Neural progenitor cell (in vitro differentiated cells): ENCODE data around the gene SCFD2. TPM values are rescaled to one million over a fixed set of nuclear protein-coding genes. Genes with fewer than 3 reads are reported as not detected.

ENCODE experiments used
- DNase-seq: peaks from one replicate; pipeline ENCODE4 v3.0.0-alpha.2; 2016; ENCODE audit warnings: low spot score
- H2AFZ ChIP-seq: fragments of 200-600 bp; sonication (generic); replicated peaks from 2 replicates; pipeline ENCODE4 v1.6.1; 2016; ENCODE audit warnings: antibody characterized with exemption
- H3F3A ChIP-seq: fragments of 200-600 bp; sonication (generic); 2 replicates; pipeline ENCODE4 v1.6.1; 2016; ENCODE audit warnings: antibody characterized with exemption, low read depth
- H3K27ac ChIP-seq: fragments of 200-600 bp; sonication (generic); 2 replicates; pipeline ENCODE4 v1.5.1; 2016; ENCODE audit warnings: mild to moderate bottlenecking
- H3K27me3 ChIP-seq: fragments of 200-600 bp; sonication (generic); 2 replicates; pipeline ENCODE4 v1.6.1; 2016; ENCODE audit warnings: mild to moderate bottlenecking, moderate library complexity
- H3K36me3 ChIP-seq: fragments of 200-600 bp; sonication (generic); 2 replicates; pipeline ENCODE4 v1.5.1; 2016
- H3K4me1 ChIP-seq: fragments of 200-600 bp; sonication (generic); 2 replicates; pipeline ENCODE4 v1.6.1; 2016; ENCODE audit warnings: mixed run types
- H3K4me2 ChIP-seq: fragments of 200-600 bp; sonication (generic); 2 replicates; pipeline ENCODE4 v1.6.1; 2016
- H3K4me3 ChIP-seq: fragments of 200-600 bp; sonication (generic); 2 replicates; pipeline ENCODE4 v1.5.1; 2016
- H3K79me2 ChIP-seq: fragments of 200-600 bp; sonication (generic); 2 replicates; pipeline ENCODE4 v1.6.1; 2016; ENCODE audit warnings: low read depth
- H3K9ac ChIP-seq: fragments of 200-600 bp; sonication (generic); 2 replicates; pipeline ENCODE4 v1.6.1; 2016
- H3K9me3 ChIP-seq: fragments of 200-600 bp; sonication (generic); 2 replicates; pipeline ENCODE4 v1.5.1; 2016; ENCODE audit warnings: low read depth
- H4K20me1 ChIP-seq: fragments of 200-600 bp; sonication (generic); 2 replicates; pipeline ENCODE4 v1.6.1; 2016; ENCODE audit warnings: low read depth
- H3K27ac Mint-ChIP-seq: 3 replicates; pipeline ENCODE4 v1.8.0; 2021; ENCODE audit warnings: mixed read lengths
- H3K27me3 Mint-ChIP-seq: 2 replicates; pipeline ENCODE4 v1.8.0; 2022; ENCODE audit warnings: low read depth, mild to moderate bottlenecking, inconsistent platforms, moderate library complexity, mixed read lengths; ENCODE audit not compliant: insufficient read depth
- H3K36me3 Mint-ChIP-seq: 3 replicates; pipeline ENCODE4 v1.8.0; 2021; ENCODE audit warnings: mixed read lengths
- H3K4me1 Mint-ChIP-seq: 3 replicates; pipeline ENCODE4 v1.8.0; 2021; ENCODE audit warnings: mixed read lengths
- H3K4me3 Mint-ChIP-seq: 3 replicates; pipeline ENCODE4 v1.8.0; 2021; ENCODE audit warnings: mild to moderate bottlenecking, moderate library complexity, mixed read lengths
- H3K9me3 Mint-ChIP-seq: 3 replicates; pipeline ENCODE4 v1.8.0; 2020; ENCODE audit warnings: mixed read lengths
- CTCF ChIP-seq: fragments of 200-600 bp; sonication (generic); IDR thresholded peaks from 2 replicates; pipeline ENCODE4 v1.5.1; 2017; ENCODE audit warnings: antibody characterized with exemption, mild to moderate bottlenecking
- EZH2 ChIP-seq: fragments of 200-600 bp; sonication (generic); IDR thresholded peaks from 2 replicates; pipeline ENCODE4 v1.6.1; 2017; ENCODE audit warnings: antibody characterized with exemption, mild to moderate bottlenecking, moderate library complexity
- EZH2phosphoT487 ChIP-seq: fragments of 200-600 bp; sonication (generic); IDR thresholded peaks from 2 replicates; pipeline ENCODE4 v1.6.1; 2017; ENCODE audit warnings: antibody characterized with exemption
- total RNA-seq: library from RNA; depleted of rRNA; stranded (reverse); fragments of >200 nt; gene quantifications from 2 replicates; pipeline ENCODE4 v1.2.3, GENCODE V29; 2015; ENCODE audit warnings: low replicate concordance

Gene SCFD2
- total RNA-seq, 1 donor from 2014 or later = 4.8 TPM

- Histone ChIP-seq H3K4me1 (peaks cover 17% of the 10 kb centered on the region), H3K4me3 (no peak overlapping the region), H4K20me1 (no peaks in the 10 kb centered on the region), H3K79me2 (no peaks in the 10 kb centered on the region), H3K4me2 (no peak overlapping the region), H3K36me3 (no peaks in the 10 kb centered on the region), H2AFZ (no peak overlapping the region), H3K27ac (no peak overlapping the region), H3K9me3 (no peaks in the 10 kb centered on the region), H3K27me3 (no peaks in the 10 kb centered on the region), H3F3A (no peaks in the 10 kb centered on the region), H3K9ac (no peak overlapping the region)
- Mint-ChIP-seq H3K4me3 (no peak overlapping the region), H3K4me1 (peaks cover 28% of the 10 kb centered on the region), H3K9me3 (no peaks in the 10 kb centered on the region), H3K27me3 (no peaks in the 10 kb centered on the region), H3K27ac (no peak overlapping the region), H3K36me3 (no peaks in the 10 kb centered on the region)
- DNase-seq = no peak
- TF ChIP-seq EZH2 (no peak), EZH2phosphoT487 (no peak), CTCF (no peak)
These were observed 248.9 kb downstream of the SCFD2 start for GRCh38 chr4:53116954-53117353.

GRCh38 chr4:53113431-53114225, 252.2 kb downstream of the SCFD2 start:
- peaks cover 11% of the 10 kb centered on the region for H3K4me1 Mint-ChIP-seq
- H3K9me3 Mint-ChIP-seq = peaks cover 2% of the 10 kb centered on the region
- H3K27me3 Mint-ChIP-seq = no peaks in the 10 kb centered on the region

GRCh38 chr4:53105313-53105712, 260.5 kb downstream of the SCFD2 start:
- no peak overlapping the region for H3K4me2 ChIP-seq
- H3K4me3 ChIP-seq = no peak overlapping the region
- no peak overlapping the region for H2AFZ ChIP-seq
- H3F3A ChIP-seq = no peaks in the 10 kb centered on the region
- Mint-ChIP-seq H3K9me3 (peaks cover 2% of the 10 kb centered on the region), H3K36me3 (no peaks in the 10 kb centered on the region), H3K27me3 (peaks cover 2% of the 10 kb centered on the region), H3K4me3 (no peak overlapping the region), H3K4me1 (no peaks in the 10 kb centered on the region), H3K27ac (no peak overlapping the region)
- no peaks in the 10 kb centered on the region for H3K36me3 ChIP-seq
- H3K4me1 ChIP-seq = no peaks in the 10 kb centered on the region
- H4K20me1 ChIP-seq = no peaks in the 10 kb centered on the region
- no peaks in the 10 kb centered on the region for H3K27me3 ChIP-seq
- no peaks in the 10 kb centered on the region for H3K79me2 ChIP-seq
- no peak for DNase-seq
- H3K9me3 ChIP-seq = no peaks in the 10 kb centered on the region
- no peak for TF ChIP-seq EZH2
- TF ChIP-seq EZH2phosphoT487 = no peak
- no peak for TF ChIP-seq CTCF
- no peak overlapping the region for H3K27ac ChIP-seq
- H3K9ac ChIP-seq = no peak overlapping the region

More at GRCh38 chr4:53113431-53114225, 252.2 kb downstream of the SCFD2 start:
- H3K9me3 ChIP-seq = no peaks in the 10 kb centered on the region
- Mint-ChIP-seq H3K27ac (no peak overlapping the region), H3K36me3 (no peaks in the 10 kb centered on the region), H3K4me3 (no peak overlapping the region)
- no peaks in the 10 kb centered on the region for H3K4me1 ChIP-seq
- no peak for DNase-seq
- no peak overlapping the region for H3K27ac ChIP-seq
- TF ChIP-seq EZH2phosphoT487 (no peak), EZH2 (no peak), CTCF (no peak)
- no peaks in the 10 kb centered on the region for H3K79me2 ChIP-seq
- no peak overlapping the region for H3K4me2 ChIP-seq
- H2AFZ ChIP-seq = no peak overlapping the region
- no peaks in the 10 kb centered on the region for H3F3A ChIP-seq
- no peak overlapping the region for H3K9ac ChIP-seq
- no peaks in the 10 kb centered on the region for H4K20me1 ChIP-seq
- H3K27me3 ChIP-seq = no peaks in the 10 kb centered on the region
- no peaks in the 10 kb centered on the region for H3K36me3 ChIP-seq
- no peak overlapping the region for H3K4me3 ChIP-seq
